NCI-H1092 treated with DMSO at 0.1 percent for 48 hours (cell line): ENCODE results near the gene TEX22.

ENCODE experiments used
- DNase-seq: peaks from one replicate; lab custom pipeline; 2025; lab: John Stamatoyannopoulos, UW

Gene TEX22

GRCh38 chr14:105420974-105421674, 22.8 kb downstream of the TEX22 start:
- no peak for DNase-seq

GRCh38 chr14:105421723-105422615, 23.6 kb downstream of the TEX22 start:
- no peak for DNase-seq

- no peak for DNase-seq
Observed at GRCh38 chr14:105422695-105423487, 24.6 kb downstream of the TEX22 start.

GRCh38 chr14:105423488-105424195, 25.3 kb downstream of the TEX22 start:
- DNase-seq, result no peak

- no peak for DNase-seq
Observed at GRCh38 chr14:105424861-105425260, 26.5 kb downstream of the TEX22 start.

- no peak for DNase-seq
Observed at GRCh38 chr14:105425823-105426247, 27.5 kb downstream of the TEX22 start.

- DNase-seq, result no peak
Observed at GRCh38 chr14:105426416-105427130, 28.2 kb downstream of the TEX22 start.

GRCh38 chr14:105427412-105427811, 29.1 kb downstream of the TEX22 start:
- DNase-seq, result no peak

- DNase-seq, result no peak
Observed at GRCh38 chr14:105427936-105428485, 29.7 kb downstream of the TEX22 start.

- no peak for DNase-seq
Observed at GRCh38 chr14:105430042-105430441, 31.7 kb downstream of the TEX22 start.

GRCh38 chr14:105430565-105430964, 32.2 kb downstream of the TEX22 start:
- DNase-seq, result no peak

- DNase-seq, result no peak
Observed at GRCh38 chr14:105431256-105431655, 32.9 kb downstream of the TEX22 start.

- DNase-seq, result no peak
Observed at GRCh38 chr14:105432657-105433056, 34.3 kb downstream of the TEX22 start.

GRCh38 chr14:105433161-105433605, 34.8 kb downstream of the TEX22 start:
- no peak for DNase-seq

- DNase-seq, result no peak
Observed at GRCh38 chr14:105436402-105436801, 38.1 kb downstream of the TEX22 start.

GRCh38 chr14:105436891-105437722, 38.8 kb downstream of the TEX22 start:
- no peak for DNase-seq

GRCh38 chr14:105437723-105438500, 39.6 kb downstream of the TEX22 start:
- DNase-seq, result no peak

- DNase-seq, result no peak
Observed at GRCh38 chr14:105439179-105439578, 40.8 kb downstream of the TEX22 start.
